Hippocampal formation (tissue), 2 donors: ENCODE data around the gene SLC4A4.

Experiments
- DNase-seq, 2 donors: peaks; one replicate each; lab custom pipeline; 2025; lab: John Stamatoyannopoulos, UW

Gene SLC4A4

DNA sequence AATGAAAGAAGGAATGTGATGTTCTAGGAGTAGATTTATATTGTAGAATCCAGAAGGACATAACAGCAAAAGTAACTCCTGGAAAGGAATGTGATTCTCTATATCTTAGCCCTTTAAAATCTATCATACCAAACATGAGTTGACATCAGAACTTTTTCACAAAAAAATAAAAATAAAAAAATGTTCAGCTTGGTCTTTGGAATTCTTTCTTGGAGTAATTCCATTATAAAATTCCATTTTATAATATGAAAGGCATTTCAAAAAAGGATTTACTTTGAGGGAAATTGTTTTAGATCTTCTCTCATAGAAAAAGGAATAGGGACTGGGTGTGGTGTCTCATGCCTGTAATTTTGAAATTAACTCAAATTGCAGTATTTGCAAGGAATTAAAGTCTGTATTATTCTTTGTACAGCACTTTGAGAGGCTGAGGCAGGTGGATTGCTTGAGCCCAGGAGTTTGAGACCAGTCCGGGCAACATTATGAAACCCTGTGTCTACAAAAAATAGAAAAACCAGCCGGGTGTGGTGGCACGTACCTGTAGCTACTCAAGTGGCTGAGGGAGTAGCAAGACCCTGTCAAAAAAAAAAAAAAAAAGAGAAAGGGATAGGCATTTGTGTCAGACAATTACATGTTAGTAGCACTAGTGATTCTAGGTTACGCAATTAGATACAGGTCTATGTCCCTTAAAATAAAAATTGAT is 134.9 kb downstream of the SLC4A4 start:
- no peak for DNase-seq

DNA sequence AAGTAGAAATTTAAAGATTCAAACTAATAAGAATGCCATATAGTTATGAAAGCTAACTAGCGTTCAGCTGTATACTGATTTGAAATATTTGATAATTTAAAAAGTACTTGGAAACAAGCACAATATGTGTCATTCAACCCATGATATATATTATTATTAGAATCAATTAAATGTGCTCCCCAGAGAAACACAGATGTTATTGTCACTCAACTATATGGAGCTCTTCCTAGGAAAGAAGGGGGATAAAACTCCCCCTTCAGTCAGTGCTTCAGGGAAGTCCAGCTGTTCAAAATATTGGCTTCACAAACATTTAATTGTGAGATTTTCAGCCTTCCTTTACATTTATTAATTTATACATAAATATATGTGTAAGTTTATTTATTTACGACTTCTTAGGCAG is 135.9 kb downstream of the SLC4A4 start:
- no peak for DNase-seq

DNA sequence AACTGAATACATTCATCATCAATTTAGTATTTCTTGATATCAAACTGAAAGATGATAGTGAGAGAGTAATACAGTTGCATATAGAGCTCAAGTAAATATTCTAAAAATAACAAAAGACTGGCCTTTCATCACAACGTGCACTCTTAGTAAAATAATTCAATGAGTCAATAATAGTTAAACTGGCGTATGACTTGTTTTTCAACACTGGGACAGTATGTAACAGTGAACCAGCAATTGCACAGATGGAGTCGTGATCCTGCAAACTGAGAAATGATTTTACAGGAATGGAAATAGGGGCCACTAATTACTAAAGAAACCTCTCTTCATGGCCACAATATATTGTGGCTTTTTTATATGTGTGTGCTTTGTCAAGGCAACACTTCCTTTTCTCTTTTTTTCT is 137.4 kb downstream of the SLC4A4 start:
- no peak for DNase-seq

DNA sequence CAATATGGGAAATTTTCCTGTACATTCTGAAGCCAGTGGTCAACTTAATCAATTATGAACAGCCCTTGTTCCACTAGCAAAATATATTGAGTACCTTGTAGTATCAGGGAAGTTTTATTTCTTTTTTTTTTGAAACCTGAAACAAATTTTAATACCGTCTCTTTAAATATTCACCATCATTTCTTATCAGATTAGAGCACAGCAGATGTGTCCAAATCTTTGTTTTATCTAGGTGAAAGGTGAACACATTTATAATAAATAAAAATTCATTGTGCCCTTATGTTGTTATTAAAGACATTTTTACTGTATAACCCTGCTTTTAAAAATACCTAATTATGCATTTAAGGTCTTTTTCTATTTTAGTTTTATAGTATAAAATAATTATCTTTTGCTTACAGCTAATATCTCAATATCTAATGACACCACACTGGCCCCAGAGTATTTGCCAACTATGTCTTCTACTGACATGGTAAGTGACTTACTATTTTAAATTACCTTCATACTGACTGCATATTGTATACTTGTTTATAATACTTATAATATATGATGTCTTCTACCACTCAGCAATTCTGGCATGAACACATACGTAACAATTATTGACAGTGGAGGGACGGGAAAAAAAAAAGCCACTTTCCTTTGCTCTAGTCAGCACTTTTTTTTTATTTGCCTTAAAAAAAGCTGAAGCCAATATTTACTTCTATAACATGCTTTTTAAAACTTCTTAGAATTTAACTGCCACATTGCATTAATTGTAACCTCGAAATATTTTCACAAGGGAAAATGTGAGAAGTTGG is 147.9 kb downstream of the SLC4A4 start:
- peak in 1 of 2 donors; percentile 47 for DNase-seq

DNA sequence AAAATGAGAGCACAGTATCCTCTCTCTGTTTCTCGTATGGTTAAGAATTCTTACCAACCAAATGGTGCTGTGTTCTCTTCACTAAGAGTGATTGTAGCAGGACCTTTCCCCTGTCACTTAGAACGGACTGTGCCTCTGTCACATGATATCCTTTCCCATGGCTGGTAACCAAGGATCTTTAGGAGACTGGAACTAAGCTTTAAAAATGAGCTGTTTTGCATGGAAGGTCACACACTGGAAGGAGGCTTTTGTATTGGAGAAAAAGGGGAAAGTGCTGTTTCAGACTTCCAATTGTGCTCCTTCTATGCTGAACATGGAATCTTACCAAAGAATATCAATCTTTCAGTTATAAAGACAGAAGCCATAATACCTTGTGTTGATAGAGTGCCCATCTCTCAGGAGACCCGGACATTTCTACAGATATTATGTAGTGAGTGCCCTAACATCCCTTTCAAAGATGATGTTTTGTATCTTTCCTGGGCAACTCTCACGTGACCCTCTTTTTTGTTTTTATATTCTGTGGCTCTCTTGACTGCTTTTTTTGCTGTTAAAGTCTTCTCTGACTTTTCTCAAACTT is 148.6 kb downstream of the SLC4A4 start:
- peak; percentile 11 to 54 for DNase-seq

DNA sequence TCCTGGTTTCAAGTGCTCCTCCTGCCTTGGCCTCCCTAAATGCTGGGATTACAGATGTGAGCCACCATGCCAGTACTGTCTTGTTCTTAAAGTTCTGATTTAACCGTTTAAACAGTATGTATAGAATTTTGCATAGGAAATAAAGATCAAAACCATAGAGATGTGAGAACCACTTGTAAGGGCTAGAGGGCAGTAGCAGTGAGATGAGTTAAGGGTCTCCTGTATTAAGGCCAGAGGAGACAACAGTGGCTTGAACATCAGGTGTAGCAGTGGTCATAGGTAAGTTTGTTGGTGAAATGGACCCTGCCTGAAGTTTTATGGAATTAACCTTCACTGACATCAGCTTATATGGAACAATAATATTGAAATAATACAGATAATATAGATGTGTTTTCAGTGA is 155.7 kb downstream of the SLC4A4 start:
- DNase-seq = no peak

DNA sequence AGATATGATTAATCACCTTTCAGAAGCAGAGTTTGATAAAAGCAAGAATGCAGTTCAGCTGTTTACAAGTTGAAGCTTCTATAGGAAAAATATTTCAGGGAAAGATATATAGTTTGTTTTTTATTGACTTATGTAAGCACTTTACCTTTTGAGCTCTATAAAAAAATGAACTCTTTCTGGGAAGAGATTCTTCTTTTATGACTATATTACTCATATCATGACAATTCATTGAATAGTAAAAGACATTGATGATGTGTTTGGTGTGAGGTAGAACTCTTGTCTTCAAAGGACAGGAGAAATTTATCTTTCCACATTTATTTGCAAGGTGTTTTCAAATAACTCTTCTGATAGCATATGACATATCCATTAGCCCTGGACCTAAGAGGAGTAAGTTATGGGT is 156.6 kb downstream of the SLC4A4 start:
- DNase-seq = no peak

DNA sequence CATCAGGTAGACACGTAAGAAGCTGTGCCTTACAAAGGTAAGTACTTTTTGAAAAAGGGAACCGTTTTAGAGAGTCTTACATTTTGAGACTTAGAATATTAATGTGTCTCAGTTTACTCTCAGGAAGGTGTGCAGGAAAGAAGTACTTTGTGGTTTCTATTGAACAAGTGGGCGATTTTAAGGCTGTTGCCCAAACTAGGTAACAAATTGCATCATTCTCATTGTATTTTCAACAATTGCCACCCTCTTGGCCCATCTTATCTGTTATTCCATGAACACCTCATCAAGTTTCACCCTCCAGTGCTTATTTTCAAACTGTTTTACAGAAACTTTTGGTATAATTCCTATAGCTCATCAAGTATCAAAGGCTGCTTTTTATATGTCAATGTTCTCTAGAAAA is 158.3 kb downstream of the SLC4A4 start:
- DNase-seq = no peak

DNA sequence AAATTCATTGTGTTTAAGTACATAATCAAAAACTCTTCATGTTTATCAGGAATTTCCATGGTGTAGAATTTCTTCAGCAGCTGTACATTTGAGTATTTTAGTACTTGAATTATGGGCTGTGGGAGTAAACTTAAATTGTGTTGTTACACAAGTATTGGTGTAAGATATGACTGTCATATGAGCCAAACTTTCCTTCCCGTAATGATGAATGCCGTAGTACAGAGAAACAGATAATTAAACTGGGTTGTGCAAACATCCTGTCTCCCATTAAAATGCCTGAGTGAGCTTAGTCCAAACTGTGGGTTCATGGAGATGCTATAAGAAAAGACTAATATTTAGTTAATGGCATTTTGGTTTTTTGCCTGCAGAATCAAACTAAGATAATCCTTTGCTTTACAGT is 159.2 kb downstream of the SLC4A4 start:
- no peak for DNase-seq

DNA sequence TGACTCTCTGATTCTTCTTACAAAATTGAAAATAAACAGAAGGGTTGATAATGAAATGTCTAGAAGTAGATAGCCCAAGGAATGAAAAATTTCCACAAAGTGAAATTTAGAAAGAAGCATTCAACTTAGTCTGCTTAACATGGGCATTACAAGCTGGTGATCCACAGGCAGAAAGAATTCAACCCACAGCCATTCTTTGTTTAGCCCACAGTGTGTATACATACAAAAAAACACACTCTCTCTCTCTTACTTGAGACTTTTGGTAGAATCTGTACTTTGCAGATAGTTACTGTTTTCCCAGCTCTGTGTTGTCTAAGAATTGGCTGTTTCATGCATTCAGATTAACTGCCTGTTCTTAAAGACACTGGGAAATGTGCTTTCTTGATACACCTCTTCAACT is 159.8 kb downstream of the SLC4A4 start:
- DNase-seq = no peak

DNA sequence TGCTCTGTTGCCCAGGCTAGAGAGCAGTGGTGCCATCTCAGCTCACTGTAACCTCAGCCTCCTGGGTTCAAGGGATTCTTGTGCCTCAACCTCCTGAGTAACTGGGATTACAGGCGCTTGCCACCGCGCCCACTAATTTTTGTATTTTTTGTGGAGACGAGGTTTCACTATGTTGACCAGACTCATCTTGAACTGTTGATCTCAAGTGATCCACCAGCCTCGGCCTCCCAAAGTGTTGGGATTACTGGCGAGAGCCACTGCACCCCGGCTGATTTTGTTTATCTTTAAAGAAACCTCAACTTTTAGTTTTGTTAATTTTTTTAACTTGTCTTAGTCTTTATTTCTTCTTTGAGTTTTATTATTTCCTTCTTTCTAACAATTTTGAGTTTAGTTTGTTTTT is 163.2 kb downstream of the SLC4A4 start:
- no peak for DNase-seq

DNA sequence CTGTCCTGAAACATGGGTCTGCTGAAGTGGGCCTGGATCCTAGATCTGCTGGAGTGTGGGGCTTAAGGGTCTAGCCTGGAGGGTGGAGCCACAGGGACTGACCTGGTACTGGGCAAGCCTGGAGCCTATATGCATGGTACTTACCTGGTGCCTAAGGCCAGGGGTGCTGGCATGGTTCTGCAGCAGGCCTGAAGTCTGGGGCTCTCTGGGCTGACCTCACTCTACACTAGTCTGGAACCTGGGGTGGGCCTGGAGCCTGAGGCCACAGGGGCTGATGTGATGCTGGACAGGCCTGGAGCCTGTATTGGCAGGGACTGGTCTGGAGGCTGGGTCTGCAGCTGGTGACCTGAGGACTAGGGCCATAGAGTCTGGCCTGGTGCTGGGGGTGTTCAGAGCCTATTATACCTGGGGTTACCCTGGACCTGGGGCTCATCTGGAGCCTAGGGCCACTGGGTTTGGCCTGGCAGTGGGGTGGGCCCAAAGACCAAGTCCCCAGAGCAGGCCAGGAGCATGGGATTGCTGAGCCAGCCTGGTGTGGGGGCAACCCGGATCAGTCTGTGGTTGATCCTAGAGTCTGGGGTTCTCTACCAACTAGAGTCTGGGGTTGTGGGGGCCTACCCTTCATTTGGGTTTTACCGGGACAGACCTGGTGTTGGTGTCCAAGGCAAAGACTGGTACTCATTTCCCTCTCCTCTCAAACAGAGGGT is 179.6 kb downstream of the SLC4A4 start:
- no peak for DNase-seq

DNA sequence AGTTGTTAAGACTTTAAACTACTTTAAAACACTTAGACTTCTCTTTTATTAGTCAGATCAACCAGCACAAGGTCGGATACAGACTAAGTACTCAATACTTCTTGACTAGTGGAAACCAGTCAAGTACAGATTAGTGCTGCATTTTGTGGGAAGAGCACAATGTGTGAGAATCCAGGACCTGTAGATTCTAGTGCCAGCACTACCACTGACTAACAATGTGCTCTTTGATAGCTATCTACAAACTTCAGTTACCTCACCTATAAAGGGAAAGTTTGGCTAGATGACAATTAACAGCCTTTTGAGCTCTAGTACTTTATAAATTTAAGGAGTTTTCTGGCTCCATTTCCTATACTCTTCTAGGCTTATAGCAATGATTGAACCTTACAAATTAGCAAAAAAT is 181.5 kb downstream of the SLC4A4 start:
- DNase-seq = no peak

DNA sequence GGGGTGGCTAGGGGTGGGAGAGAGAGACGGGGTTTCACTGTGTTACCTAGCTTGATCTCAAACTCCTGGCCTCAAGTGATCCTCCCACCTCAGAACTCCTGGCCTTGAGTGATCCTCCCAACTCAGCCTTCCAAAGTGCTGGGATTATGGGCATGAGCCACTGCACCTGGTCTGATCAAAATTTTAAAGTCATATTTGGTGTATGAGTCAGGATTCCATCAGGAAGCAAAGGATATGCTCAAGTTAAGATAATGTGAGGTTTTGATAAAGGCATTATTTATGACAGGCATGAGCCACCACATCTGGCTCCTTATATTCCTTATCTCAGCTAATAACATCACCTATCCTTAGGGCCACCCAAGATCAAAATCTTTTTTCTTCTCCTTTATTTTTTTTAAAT is 182.0 kb downstream of the SLC4A4 start:
- no peak for DNase-seq

DNA sequence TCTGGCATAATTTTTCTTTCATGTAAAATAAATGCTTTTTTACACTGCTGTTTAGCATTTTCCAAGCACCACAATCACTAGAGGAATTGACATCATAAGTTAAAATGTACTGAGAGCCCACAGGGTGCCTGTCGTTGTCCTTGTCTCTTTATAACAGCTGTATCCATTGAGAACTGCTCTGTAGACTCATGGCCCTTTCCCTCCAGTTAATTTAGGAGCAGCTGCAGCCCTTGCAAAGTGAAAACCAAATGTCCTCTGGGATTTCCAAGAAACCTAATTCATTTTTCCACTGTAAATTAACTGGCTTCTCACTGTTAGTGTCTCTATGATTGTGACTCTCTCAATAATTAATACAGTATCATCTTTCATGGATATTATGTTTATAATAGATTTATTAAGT is 185.9 kb downstream of the SLC4A4 start:
- DNase-seq = no peak

DNA sequence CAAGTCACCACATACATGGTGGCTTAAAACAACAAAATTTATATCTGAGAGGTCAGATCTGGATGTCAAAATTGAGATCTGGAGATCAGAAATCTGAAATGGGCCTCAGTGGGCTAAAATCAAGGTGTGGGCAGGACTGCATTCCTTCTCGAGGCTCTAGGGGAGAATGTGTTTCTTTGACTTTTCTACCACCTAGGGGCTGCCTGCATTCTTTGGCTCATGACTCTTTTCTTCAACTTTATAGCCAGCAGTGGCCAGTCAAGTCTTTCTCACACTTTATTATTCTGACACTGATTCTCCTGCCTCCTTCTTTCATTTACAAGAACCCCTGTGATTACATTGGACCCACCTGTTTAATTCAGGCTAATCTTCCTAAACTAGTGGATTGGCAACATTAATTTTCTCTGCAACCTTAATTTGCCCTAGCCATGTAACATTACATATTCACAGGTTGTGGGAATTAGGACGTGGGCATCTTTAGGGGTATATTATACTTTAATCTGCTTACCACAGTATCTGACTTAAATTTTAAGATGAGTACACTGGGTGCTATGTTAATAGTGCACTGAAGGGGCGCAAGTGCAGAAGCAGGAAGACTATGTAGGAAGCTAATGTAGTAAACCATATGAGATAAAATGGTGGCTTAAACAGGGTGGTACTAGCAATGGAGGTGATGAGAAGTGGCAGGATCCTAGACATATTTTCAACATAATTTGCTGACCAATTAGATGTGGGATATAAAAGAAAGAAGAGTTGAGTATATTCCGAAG is 188.0 kb downstream of the SLC4A4 start:
- no peak for DNase-seq

DNA sequence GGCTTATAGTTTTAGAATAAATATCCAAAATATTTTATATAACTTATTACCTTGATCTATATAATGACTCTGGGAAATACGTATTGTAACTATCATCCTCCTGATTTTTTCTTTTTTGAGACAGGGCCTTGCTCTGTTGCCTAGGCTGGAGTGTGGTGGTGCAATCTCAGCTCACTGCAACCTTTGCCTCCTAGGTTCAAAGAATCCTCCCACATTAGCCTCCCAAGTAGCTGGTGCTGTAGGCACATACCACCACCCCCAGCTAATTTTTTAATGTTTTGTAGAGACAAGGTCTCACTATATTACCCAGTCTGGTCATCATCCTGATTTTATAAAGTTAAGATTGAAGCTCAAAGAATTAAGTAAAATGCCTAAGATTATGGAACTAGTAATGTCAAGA is 193.6 kb downstream of the SLC4A4 start:
- no peak for DNase-seq

DNA sequence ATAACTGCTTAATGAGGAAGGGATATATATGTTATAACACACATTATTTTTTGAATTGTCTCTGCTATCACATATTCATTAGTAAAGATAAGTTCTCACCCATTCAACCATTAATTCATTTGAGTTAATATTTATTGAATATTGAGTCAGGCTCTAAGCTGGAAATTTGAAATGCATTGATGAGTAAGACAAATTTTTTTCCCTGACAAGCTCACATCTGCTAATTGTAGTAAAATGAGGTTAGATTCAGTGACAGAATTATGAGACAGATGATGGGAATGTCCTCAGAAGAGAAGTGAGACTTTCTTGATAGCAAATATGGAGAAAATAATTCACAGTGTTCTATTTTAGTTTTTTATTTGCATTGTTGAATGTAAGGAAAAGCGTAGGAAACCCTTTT is 194.3 kb downstream of the SLC4A4 start:
- no peak for DNase-seq

DNA sequence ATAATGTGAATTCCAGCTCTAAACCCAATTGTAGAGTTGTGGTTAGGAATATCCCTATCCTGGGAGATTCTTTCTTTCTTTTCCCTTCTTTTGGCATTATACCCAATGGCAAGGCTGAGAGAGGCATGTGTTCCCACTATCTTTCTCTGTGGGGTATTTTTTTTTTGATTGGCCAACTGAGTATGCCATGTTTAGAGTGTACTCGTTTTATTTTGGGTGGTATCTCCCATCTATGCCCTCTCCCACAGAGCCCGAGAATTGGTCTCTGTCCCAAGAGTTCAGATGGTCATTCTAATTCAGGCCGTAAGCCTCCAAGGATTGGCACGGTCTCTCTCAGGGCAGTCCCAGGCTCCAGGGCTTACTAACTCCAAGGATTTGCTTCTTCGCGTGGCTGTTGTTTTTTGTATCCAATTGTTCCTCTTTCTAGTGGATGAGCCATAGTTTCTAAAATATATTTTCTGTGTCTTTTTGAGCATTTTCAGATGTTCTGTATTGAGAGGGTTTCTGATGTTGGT is 198.8 kb downstream of the SLC4A4 start:
- DNase-seq = no peak

DNA sequence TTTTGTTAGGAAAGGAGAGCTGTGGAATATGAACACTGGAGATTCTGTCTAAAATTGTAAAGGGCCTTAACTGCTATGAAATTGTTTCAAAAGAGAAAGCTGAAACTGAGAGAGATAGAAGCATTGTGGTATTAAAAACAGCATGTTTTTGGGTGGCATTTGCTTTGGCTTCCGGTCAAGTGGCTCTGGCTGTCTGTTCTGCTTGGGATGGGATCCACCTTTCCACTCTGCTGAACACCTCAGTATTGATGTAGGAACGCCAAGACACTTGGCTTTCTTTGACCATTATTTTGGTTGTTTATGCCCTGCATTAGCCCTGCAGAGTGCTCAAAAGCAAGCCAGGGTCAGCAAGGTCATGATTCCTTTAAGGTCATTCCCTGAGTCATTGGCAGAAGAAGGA is 199.7 kb downstream of the SLC4A4 start:
- DNase-seq = no peak

DNA sequence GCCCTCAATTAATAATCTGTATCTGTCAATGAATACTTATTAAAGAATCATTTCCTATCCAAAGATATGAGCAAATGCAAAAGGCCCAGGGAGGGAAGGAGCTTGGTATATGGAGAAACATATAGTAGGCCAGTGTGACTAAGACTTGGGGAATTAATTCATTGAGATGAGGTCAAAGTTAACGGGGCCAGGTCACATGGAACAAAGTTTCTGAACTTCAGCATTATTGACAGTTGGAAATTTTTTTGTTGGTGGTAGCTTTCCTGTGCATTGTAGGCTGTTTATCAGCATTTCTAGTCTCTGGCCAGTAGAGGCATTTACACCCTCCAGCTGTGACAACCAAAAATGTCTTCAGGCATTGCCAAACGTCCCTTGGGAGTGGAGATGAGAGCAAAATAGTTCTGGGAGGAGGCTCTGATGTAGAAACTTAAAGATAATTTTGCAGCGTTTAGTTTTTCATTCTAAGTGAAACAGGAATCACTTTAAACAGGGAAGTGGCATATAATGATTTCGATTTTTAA is 202.0 kb downstream of the SLC4A4 start:
- DNase-seq = no peak
